PFSK-1 (cell line): Measurements from ENCODE around the gene PINK1.

ENCODE experiments used
- FOXP2 ChIP-seq: optimal IDR thresholded peaks from 2 replicates; pipeline ENCODE3; 2011; ENCODE audit warnings: borderline replicate concordance, control low read depth, inconsistent platforms; ENCODE audit not compliant: insufficient read depth; ENCODE audit errors: extremely low read length, extremely low read depth
- POLR2AphosphoS5 ChIP-seq: IDR thresholded peaks from 2 replicates; pipeline ENCODE4 v1.6.1; 2012; ENCODE audit warnings: low read depth, mild to moderate bottlenecking, control low read depth, low read length, moderate library complexity
- SIN3A ChIP-seq: IDR thresholded peaks from 2 replicates; pipeline ENCODE4 v1.6.1; 2012; ENCODE audit warnings: mild to moderate bottlenecking, low read length, moderate library complexity, borderline replicate concordance; ENCODE audit not compliant: insufficient read depth
- TAF1 ChIP-seq: IDR thresholded peaks from 2 replicates; pipeline ENCODE4 v1.6.1; 2012; ENCODE audit warnings: low read length, control low read depth, borderline replicate concordance; ENCODE audit not compliant: insufficient read depth
- TF ChIP-seq, protein P1 (sequence below), 2 experiments: IDR thresholded peaks; 2 replicates each; pipeline versions ENCODE4 v1.6.1 to v1.8.0; 2011 to 2012; ENCODE audit warnings: low read depth in 2 of 2, low read length in 2 of 2, control low read depth in 1 of 2, inconsistent platforms in 1 of 2, mild to moderate bottlenecking in 1 of 2, moderate library complexity in 1 of 2; ENCODE audit not compliant: insufficient read depth in 1 of 2

Gene PINK1

DNA sequence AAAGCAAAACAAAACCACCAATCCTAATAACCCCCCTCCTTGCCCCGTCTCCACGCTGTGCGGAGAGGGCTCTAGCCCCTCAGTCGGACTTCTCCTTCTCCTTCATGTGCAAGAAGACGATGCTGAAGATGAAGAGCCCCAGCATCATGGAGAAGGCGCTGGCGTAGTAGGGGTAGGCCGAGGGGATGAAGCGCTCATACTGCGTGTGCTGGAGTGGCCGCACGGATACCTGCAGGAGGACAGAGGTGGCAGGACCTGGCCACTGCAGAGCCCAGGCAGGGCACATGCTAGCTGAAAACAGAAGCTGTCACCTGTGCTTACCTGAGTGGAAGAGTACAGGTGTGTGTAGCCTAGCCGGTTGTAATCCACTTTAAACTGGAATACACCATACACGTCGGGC is 19.0 kb downstream of the PINK1 start:
- TF ChIP-seq, protein P1, sequence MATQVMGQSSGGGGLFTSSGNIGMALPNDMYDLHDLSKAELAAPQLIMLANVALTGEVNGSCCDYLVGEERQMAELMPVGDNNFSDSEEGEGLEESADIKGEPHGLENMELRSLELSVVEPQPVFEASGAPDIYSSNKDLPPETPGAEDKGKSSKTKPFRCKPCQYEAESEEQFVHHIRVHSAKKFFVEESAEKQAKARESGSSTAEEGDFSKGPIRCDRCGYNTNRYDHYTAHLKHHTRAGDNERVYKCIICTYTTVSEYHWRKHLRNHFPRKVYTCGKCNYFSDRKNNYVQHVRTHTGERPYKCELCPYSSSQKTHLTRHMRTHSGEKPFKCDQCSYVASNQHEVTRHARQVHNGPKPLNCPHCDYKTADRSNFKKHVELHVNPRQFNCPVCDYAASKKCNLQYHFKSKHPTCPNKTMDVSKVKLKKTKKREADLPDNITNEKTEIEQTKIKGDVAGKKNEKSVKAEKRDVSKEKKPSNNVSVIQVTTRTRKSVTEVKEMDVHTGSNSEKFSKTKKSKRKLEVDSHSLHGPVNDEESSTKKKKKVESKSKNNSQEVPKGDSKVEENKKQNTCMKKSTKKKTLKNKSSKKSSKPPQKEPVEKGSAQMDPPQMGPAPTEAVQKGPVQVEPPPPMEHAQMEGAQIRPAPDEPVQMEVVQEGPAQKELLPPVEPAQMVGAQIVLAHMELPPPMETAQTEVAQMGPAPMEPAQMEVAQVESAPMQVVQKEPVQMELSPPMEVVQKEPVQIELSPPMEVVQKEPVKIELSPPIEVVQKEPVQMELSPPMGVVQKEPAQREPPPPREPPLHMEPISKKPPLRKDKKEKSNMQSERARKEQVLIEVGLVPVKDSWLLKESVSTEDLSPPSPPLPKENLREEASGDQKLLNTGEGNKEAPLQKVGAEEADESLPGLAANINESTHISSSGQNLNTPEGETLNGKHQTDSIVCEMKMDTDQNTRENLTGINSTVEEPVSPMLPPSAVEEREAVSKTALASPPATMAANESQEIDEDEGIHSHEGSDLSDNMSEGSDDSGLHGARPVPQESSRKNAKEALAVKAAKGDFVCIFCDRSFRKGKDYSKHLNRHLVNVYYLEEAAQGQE (IDR thresholded peaks at IDR 0.05; ENCODE audit: insufficient read depth in 1 of 2, low read depth in 2 of 2, low read length in 2 of 2): no peak
- TF ChIP-seq SIN3A (no peak), FOXP2 (no peak), TAF1 (no peak), POLR2AphosphoS5 (no peak)

DNA sequence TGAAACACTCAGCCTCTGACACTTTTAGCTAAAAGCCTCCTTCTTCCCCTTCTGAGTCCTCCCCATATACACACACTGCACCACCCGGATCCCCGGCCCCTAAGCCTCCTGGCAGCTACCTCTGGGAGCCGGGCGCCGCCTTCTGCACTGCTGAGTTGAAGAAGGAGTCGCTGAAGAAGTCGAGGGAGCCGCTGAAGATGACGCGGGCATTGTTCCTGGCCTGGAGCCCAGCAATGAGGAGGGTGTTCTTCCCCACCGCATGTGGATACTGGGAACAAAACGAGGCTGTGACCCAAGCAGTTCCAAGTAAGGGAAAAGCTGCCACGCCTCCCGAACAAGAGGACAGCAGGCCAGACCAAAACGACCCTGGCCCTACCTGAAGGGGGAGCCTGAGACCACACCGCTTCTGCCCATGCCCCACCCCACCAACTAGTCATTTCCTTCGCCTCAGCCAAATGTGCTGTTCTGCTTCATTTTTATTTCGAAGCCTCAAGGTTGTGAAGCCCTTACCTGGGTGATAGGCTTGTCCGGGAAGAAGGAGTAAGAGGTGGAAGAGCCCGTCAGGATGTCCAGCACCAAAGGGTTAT is 20.9 kb downstream of the PINK1 start:
- TF ChIP-seq POLR2AphosphoS5 (no peak), SIN3A (no peak), FOXP2 (no peak), TAF1 (no peak)
- TF ChIP-seq, protein P1 (IDR thresholded peaks at IDR 0.05; ENCODE audit: insufficient read depth in 1 of 2, low read depth in 2 of 2, low read length in 2 of 2): no peak

DNA sequence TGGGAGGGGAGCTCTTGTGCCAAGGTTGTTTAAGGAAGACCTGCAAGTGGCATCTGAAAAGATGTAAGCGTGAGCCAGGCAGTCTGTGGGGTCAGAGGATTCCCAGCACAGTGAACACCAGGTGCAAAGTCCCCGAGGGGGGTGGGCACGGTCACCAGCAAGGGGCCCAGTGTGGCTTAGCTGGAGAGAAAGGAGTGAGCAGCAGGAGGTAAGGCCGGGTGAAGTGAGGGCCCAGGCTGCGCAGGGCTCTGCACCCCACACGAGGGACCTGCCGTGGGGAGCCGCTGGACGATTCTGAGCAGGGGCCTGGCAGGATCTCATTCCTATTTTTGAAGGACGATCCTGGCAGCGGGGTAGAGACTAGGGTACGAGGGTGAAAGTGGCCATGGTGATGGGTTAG is 23.8 kb downstream of the PINK1 start:
- no peak for TF ChIP-seq FOXP2
- no peak for TF ChIP-seq SIN3A
- TF ChIP-seq POLR2AphosphoS5: no peak
- TF ChIP-seq TAF1: no peak
- TF ChIP-seq, protein P1 (IDR thresholded peaks at IDR 0.05; ENCODE audit: insufficient read depth in 1 of 2, low read depth in 2 of 2, low read length in 2 of 2): no peak

DNA sequence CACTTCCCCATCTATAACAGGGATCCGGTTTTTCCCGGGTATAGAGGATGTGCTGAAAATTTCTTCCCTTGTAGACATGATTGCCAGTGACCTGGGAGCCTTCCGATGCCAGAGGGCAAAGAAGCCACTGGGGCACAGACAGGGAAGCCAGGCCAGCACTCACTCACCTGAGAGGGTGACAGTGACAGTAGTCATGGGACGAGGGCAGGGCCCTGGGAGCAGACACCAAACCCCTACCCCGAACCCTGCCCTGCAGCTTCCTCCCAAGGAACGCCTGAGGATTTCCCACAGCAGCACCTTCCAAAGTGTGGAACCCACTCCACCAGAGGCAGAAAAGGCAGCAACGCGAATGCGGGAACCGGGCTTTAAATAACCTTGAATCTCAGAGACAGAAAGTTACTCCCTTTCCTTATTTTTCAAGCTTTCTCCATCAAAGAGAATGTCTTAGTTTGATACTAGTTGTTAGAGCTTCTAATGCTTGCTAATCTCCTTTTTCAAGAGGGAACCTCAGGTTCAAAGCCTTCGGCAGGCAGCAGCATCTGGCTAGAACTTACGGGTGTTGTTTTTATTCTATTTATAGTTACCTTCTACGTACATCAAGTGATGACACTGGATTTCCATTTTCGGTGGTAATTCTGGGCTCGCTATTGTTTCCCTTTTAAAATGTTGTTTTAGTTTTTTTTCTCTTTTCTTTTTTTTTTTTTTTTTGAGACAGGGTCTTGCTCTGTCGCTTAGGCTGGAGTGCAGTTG is 25.1 kb downstream of the PINK1 start:
- TF ChIP-seq TAF1 (no peak), FOXP2 (no peak), POLR2AphosphoS5 (no peak), SIN3A (no peak)
- TF ChIP-seq, protein P1 (IDR thresholded peaks at IDR 0.05; ENCODE audit: insufficient read depth in 1 of 2, low read depth in 2 of 2, low read length in 2 of 2): no peak

DNA sequence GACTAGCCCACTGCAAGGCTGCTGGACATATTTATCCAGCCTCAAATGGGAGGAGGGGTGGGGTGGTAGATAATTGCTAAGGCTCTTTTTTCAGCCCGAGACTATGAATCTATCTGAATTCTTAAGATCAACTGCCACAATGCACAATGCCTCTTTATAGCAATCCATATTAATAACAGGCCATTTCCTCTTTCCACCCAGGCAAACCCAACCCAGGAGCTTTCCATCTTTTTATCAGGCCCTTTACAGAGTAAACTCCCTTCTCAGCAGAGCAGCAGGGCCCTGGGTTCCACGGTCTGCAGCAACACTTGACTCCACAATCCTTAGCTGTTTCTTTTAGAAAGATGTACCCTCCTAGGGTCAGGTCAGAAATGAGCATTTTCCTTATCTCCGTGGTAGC is 27.1 kb downstream of the PINK1 start:
- TF ChIP-seq, protein P1 (IDR thresholded peaks at IDR 0.05; ENCODE audit: insufficient read depth in 1 of 2, low read depth in 2 of 2, low read length in 2 of 2): no peak
- no peak for TF ChIP-seq SIN3A
- no peak for TF ChIP-seq POLR2AphosphoS5
- no peak for TF ChIP-seq FOXP2
- no peak for TF ChIP-seq TAF1
